Epithelial cell of esophagus (primary cell): ENCODE measurements around the gene ING5.

Experiments
- DNase-seq: peaks from one replicate; pipeline ENCODE4 v3.0.0; 2010; ENCODE audit warnings: low read depth
- H3K4me3 ChIP-seq: 2 replicates; pipeline ENCODE4 v1.5.1; 2011; ENCODE audit warnings: mild to moderate bottlenecking, low read length, control low read depth
- TF ChIP-seq, protein P1 (sequence below): IDR thresholded peaks from 2 replicates; pipeline ENCODE4 v1.5.1; 2011; ENCODE audit warnings: low read depth, mild to moderate bottlenecking, low read length, control low read depth, inconsistent platforms; ENCODE audit not compliant: insufficient read depth; ENCODE audit errors: missing control alignments

The ING5 gene

DNA sequence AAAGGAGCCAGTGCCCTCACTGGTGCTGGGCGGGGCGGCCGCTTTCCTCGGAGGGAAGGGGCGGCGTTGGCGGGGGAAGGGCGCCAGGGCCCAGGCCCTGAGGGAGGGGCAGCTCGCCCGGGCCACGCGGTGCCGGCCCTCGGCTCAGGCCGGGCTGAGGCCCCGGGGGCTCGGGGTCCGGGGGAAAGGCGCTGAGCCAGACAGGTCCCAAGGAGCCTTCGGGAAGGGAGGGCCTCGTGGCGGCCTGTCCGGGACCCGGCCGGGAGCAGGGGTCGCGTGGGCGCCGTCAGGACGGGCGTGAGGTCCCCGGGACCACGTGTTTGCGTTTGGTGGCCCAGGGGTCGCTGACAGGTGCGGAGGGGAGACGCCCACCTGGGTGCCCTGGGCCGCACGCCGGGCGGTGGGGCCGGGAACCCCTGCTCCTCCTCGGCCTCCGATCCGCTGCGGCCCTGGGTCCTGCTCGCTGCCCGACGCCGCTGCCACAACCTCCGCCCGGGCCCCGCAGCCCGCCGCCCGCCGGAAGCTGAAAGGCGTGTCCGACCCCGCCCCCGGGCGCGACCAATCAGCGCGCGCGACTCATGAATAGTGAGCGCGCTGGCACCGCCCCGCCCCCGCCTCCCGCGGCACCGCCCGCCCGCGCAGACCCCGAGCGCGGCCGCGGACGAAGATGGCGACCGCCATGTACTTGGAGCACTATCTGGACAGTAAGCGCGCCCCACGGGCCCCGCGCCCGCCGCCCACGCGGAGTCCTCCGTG lies at the start of gene ING5:
Gene ING5, plus strand, starts transcription at position 641 of the 756 bp plus-strand sequence. Its CDS starts 27 bp downstream, at position 668.
- TF ChIP-seq, protein P1, sequence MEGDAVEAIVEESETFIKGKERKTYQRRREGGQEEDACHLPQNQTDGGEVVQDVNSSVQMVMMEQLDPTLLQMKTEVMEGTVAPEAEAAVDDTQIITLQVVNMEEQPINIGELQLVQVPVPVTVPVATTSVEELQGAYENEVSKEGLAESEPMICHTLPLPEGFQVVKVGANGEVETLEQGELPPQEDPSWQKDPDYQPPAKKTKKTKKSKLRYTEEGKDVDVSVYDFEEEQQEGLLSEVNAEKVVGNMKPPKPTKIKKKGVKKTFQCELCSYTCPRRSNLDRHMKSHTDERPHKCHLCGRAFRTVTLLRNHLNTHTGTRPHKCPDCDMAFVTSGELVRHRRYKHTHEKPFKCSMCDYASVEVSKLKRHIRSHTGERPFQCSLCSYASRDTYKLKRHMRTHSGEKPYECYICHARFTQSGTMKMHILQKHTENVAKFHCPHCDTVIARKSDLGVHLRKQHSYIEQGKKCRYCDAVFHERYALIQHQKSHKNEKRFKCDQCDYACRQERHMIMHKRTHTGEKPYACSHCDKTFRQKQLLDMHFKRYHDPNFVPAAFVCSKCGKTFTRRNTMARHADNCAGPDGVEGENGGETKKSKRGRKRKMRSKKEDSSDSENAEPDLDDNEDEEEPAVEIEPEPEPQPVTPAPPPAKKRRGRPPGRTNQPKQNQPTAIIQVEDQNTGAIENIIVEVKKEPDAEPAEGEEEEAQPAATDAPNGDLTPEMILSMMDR = no peak
- peak; percentile 95 for DNase-seq
- H3K4me3 ChIP-seq = peak within 1 kb of the TSS; percentile 75

- DNase-seq = no peak
- no peak overlapping the region for H3K4me3 ChIP-seq
- TF ChIP-seq, protein P1 = no peak
Measured at GRCh38 chr2:241652142-241652541, 49.7 kb upstream of the ING5 start.

- no peak overlapping the region for H3K4me3 ChIP-seq
- TF ChIP-seq, protein P1 = no peak
- no peak for DNase-seq
Measured at GRCh38 chr2:241652722-241653121, 49.1 kb upstream of the ING5 start.

DNA sequence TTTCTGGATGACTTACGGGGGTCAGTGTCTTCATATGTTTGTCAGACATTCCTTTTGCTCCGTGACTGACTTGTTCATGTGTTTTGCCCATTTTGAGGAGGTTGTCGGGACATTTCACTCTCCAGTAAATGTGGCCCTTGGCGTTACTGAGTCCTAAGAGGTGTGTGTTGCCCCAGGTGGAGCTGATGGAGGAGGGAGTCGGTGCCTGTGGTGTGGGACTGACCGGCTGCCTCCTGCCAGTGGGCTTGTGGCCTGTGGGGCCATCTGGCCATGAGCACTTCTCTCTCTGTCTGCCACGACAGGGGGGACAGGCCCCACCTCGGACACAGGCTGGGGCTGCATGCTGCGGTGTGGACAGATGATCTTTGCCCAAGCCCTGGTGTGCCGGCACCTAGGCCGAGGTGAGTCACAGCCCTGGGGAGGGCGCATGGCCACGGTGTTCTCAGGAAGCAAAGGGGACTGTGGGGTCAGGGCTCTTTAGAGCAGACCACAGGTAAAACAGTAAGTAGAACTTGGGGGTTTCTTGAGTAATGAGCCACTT lies 48.6 kb upstream of the ING5 start:
- TF ChIP-seq, protein P1 = no peak
- no peak overlapping the region for H3K4me3 ChIP-seq
- DNase-seq = no peak

- no peak for DNase-seq
- TF ChIP-seq, protein P1 = no peak
- no peak overlapping the region for H3K4me3 ChIP-seq
Measured at GRCh38 chr2:241654551-241654950, 47.3 kb upstream of the ING5 start.

- DNase-seq = no peak
- no peak overlapping the region for H3K4me3 ChIP-seq
- TF ChIP-seq, protein P1 = no peak
Measured at GRCh38 chr2:241655516-241656189, 46.2 kb upstream of the ING5 start.
